Smooth muscle cell of the brain vasculature (primary cell): ENCODE data around the gene JSRP1.

Experiments used
- DNase-seq: peaks from one replicate; pipeline ENCODE4 v3.0.0-alpha.2; 2012; ENCODE audit warnings: low read depth, low spot score

Gene JSRP1

DNA sequence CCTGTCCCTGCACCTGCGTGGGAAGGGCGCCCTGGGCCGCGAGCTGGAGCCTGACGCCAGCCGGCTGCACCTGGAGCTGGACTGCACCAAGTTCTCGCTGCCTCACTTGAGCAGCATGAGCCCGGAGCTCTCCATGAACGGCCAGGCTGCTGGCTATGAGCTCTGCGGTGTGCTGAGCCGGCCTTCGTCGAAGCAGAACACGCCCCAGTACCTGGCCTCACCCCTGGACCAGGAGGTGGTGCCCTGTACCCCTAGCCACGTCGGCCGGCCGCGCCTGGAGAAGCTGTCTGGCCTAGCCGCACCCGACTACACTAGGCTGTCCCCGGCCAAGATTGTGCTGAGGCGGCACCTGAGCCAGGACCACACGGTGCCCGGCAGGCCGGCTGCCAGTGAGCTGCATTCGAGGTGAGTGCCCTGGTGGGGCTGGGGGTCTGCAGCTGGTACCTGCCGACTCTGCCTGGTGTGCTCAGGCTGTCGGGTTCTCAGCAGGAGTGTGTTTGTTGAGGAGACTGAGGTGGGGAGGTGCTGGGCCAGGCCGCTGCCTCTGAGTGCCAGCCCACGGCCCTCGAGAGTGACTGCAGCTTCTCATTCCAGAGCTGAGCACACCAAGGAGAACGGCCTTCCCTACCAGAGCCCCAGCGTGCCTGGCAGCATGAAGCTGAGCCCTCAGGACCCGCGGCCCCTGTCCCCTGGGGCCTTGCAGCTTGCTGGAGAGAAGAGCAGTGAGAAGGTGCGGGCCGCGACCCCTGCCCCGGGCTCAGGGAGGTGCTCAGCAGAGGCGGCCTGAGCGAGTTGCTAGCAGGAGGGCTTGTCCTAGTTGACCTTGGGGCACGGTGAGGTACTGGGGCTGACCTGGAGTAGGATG is 39.6 kb downstream of the JSRP1 start:
- no peak for DNase-seq

DNA sequence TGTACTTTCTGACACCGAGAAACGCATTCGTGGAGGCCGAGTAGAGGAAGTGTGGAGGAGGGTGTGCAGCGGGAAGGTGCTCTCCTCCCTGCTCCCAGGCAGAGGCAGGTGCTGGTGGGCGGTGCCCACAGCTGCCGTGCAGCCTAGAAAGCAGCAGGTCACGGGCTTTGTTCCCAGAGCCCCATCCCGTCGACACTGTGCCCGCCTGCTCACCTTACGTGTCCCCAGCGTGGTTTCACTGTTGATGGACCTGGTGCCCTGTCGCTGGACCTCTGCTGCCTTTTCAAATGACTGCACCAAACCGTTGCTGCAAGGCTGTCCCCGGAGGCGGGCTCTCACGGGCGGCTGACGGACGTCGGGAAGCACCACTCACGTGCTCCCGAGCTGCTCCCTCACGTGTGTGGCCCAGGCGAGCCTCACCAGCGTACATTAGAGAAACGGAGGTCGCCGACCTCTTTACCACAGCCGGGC is 40.9 kb downstream of the JSRP1 start:
- no peak for DNase-seq

DNA sequence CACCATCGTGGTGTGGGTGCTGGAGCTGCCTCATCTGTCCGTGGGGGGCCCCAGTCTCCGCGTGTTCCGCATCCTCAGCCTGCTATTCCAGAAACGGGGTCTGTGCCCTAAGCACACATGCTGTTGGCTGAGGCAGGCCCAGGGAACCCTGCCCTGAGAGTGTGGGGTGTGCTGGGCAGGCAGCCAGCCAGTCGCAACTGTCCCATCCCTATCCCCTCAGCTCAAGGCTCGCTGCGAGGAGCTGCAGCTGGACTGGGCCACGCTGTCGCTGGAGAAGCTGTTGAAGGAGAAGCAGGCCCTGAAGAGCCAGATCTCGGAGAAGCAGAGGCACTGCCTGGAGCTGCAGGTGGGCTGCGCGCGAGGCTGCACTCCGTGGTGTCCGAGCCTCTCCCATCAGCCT is 42.0 kb downstream of the JSRP1 start:
- no peak for DNase-seq

DNA sequence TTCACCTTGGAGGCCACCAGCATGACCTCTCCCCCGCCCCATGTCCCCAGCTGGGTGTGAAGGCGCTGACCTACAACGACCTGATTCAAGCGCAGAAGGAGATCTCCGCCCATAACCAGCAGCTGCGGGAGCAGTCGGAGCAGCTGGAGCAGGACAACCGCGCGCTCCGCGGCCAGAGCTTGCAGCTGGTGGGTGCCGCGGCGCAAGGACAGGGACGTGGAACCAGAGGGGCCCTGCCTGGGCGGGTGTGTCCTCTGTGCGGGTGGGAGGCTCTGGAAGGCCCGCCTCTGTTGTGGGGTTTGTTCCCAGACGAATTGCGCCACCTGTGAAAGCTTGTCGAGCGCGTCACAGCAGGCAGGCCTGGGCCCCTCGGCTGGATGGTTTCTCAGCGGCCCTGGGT is 42.4 kb downstream of the JSRP1 start:
- no peak for DNase-seq

DNA sequence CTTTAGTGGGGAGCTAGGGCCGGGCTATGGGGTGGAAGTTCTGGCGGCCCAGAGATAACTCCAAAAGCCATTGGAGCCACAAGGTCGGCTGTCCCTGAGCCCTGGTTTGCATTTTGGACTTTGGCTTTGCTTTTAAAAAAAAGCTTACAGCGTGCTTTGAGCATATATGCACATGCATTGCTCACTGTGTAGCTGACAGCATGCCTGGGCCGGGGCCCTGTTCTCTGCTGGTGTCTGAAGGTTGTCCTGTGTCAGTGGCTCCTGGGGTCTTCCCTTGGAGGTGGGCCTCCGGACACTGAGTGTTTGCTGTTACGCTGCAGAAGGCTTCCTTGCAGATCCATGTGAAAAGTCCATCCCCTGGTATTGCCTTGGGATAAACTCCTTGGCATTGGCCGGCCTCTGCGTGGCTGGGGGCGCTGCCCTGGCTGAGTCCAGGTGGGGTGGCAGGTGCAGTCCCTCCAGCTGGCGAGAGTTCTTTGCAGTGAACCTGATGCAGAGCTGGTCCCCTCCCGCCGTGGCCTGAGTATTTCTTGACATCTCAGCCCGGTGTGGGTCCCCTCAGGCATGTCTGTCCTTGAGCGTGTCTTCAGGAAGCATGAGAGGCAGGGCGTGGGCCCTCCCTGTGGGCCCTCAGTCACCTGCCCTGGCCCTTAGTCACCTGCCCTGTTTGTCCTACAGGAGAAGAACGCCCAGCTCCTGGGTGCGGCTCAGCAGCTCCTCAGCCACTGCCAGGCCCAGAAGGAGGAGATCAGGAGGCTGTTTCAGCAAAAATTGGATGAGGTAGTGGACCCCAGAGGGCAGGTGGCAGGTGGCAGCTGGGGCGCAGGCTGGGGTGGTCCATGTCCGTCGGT is 43.1 kb downstream of the JSRP1 start:
- DNase-seq, result no peak

DNA sequence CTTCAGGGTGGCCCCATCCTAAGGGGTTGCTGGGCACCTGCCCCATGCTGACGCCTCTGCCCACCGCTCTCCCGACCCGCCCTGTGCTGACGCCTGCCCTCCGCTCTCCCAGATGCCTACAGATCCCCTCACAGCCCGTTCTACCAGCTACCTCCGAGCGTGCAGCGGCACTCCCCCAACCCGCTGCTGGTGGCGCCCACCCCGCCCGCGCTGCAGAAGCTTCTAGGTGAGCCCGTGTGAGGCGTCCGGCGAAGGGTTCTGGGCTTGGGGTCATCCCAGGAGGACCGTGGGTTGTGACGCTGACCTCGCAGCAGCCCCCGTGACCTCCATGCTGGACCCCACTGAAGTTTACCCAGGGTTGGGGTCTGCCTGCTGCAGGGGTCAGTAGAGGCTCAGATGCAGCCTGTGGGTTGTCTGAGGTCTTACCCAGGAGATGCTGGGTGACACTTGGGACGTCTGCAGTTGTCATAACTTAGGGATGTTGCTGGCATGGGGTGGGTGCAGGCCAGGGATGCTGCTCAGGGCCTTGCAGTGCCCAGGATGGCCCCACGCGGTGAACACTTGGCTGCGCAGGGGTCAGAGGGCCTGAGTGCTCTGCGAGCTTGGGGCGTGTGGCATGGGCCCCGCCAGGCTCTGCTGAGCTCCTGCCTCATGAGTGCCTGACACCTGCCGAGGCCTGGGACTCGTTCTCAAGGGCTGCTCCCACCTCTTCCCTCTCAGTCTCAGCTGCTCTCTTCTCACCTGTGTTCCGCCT is 45.1 kb downstream of the JSRP1 start:
- DNase-seq, result no peak

DNA sequence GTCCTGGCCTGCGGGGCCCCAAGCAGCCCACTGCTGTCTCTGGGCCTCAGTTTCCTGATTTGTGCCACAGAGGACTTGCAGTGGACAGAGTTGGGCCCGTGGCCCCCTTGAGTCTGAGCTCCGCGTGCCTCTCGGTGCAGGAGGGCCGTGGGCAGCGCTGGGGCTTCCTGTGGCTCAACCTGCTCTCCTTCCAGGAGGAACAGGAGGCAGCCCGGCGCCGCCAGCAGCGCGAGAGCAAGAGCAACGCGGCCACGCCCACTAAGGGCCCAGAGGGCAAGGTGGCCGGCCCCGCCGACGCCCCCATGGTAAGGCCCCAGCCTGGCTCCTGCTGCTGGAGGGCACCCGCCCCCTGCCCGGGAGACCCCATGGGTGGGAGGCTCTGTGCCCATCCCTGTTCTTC is 46.0 kb downstream of the JSRP1 start:
- no peak for DNase-seq

DNA sequence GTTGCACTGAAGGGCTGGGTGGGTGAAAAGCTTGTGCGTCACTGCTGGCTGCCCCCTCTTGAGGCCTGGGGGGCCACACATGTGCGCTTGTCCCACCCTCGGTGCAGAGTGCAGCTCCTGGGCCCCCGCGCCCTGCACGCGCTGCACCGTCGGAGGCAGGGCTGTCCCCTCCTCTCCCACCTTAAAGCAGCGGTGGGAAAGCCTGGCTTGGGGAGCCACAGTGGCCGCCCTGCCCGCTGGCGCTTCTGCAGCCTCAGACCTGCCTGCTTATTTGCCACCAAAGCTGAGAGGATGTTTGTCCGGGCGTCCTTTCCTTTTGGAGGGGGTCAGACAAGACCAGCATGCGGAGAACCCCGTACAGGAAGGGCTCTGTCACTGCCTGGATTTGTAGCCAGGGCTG is 46.8 kb downstream of the JSRP1 start:
- no peak for DNase-seq

DNA sequence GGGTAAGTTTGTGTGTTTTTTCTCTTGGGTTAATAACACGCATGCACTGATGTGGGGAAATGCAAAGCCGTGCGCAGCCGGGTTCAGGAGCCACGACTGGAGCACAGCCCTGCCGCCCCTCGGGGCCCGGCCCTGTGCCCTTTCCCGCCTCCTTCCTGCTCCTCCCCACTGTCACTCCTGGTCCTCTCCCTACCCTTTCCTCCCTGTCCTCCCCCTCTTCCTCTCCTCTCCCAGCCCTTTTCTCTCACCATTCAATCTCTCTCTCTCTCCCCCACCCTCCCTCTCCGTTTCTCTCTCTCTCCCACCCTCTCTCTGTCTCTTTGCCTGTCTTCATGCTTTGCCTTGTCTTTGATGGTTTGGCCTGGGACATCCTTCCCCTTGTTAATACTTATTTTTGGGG is 47.2 kb downstream of the JSRP1 start:
- DNase-seq, result no peak

DNA sequence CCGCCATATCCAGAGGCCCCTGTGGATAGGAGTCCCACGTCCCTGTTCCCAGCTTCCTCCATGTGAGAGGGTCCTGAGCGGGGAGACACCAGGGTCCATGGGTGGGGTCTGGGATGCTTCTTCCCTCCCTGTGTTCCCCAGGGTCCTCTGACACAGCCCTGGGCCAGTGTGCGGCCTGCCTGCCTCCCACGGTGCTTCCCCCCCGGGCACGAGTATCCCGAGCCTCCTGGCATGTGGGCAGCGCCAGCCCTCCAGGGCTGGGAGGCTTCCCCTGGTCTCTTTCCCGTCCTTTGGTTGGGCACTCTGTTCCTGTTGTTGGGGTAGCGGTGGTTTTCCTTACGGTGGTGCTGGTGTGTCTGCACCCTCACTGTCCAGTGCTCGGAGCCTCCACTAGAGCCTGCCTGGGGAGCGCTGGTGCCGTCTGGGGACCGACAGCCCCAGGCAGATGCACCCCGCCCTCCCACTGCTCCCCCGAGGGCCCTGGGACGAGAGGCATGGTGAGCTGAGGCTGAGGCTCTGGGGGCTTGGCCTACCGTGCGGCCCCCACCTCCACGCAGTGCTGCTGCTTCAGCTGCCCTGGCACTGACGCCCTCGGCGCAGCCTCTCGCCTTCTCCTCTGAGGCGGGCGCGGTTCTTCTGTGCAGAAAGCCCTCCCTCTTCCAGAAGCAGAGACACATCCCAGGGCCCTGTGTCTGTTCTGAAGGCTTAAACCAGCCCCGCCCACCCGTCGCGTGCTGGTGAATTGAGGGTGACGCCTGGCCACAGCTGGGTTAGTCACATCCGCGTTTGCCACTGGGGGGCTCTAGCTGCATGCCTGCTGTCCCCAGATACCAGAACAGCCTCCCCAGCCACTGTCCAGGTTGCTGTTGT is 48.0 kb downstream of the JSRP1 start:
- peak; percentile 32 for DNase-seq

DNA sequence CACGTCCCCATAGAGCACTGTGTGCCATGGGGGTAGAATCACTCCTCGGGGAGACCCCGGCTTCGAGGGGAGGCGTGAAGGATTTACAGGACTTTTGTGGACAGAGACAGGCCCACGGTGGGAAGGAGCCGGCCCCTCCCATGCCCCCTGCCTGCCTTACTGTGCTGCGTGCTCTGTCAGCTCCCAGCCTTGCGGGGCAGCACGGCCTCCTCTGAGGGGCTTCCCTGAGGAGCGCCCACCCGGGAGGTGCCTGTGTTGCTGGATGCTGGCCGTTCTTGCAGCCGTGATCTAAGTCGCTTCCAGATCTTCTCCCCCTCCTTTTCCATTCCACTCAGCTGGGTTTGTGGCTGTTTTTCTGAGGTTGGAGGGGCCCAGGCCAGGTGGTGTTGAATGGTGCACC is 49.2 kb downstream of the JSRP1 start:
- no peak for DNase-seq

DNA sequence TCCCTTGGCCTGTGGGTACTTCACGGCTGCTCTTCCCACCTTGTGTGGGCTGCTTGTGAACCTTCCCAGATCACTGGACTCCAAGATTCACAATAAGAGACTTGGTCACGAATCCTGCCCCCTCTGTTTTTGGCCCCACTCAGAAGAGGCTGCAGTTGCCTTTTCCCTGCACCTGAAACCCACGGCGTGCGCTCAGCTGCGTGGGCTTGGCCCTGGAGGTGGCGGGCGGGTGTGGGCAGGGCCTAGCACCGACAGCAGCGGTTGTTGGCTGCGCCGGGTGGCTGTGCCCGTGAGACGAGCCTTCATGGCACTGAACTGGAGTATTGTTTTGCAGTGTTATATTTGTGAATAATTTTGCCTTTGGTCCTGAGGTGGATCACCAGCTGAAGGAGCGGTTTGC is 53.9 kb downstream of the JSRP1 start:
- no peak for DNase-seq
